Measurements from ENCODE around the gene LGR4. TPM values are rescaled to one million over a fixed set of nuclear protein-coding genes. Genes with fewer than 3 reads are reported as not detected.

The LGR4 gene
- total RNA-seq, 4 donors from 2014 or later, result 28.7 to 165 (median 120) TPM

DNA sequence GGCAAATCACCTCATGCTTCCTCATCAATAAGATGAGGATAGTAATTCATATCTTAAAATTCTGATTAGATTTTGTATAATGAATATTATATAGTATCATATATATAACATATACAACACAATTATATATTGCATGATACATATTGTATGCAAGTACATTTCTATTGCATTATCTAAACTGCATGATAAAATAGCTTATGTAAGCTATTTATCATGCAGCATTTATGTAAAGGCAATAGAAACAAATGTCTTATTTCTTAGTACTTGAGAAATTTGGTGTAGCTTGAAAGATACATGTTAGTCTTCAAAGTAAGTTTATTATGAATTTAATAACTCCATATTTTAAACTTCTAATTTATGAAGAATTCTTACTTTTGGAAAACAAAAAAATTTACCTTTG, 28.5 kb upstream of the LGR4 start:
- Histone ChIP-seq H3K9me3 (no peaks in the 10 kb centered on the region), H3K4me3 (no peak overlapping the region), H3K36me3 (peaks cover 0 to 37% (median 13%) of the 10 kb centered on the region in 4 donors), H3K27me3 (no peaks in the 10 kb centered on the region), H3K4me1 (peaks cover 10 to 60% (median 19%) of the 10 kb centered on the region in 4 donors), H3K27ac (no peak overlapping the region)
- in situ Hi-C loops (cut with MboI; ENCODE audit: low pct_ligation_motif_present in 1 of 4, low pct_unique_long_range_greater_than_20kb in 1 of 4, low sequenced_read_pairs in 3 of 4), result no loop called here
- DNase-seq, result no peak
- intact Hi-C loops (cut with DNase I; ENCODE audit: low total_unique reads), result no loop called here
- TF ChIP-seq EP300 (IDR thresholded peaks at IDR 0.05; ENCODE audit: low read depth) (no peak), POLR2AphosphoS5 (IDR thresholded peaks at IDR 0.05) (no peak), POLR2A (IDR thresholded peaks at IDR 0.05) (no peak)
- TF ChIP-seq, protein P1, sequence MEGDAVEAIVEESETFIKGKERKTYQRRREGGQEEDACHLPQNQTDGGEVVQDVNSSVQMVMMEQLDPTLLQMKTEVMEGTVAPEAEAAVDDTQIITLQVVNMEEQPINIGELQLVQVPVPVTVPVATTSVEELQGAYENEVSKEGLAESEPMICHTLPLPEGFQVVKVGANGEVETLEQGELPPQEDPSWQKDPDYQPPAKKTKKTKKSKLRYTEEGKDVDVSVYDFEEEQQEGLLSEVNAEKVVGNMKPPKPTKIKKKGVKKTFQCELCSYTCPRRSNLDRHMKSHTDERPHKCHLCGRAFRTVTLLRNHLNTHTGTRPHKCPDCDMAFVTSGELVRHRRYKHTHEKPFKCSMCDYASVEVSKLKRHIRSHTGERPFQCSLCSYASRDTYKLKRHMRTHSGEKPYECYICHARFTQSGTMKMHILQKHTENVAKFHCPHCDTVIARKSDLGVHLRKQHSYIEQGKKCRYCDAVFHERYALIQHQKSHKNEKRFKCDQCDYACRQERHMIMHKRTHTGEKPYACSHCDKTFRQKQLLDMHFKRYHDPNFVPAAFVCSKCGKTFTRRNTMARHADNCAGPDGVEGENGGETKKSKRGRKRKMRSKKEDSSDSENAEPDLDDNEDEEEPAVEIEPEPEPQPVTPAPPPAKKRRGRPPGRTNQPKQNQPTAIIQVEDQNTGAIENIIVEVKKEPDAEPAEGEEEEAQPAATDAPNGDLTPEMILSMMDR (IDR thresholded peaks at IDR 0.05), result no peak

DNA sequence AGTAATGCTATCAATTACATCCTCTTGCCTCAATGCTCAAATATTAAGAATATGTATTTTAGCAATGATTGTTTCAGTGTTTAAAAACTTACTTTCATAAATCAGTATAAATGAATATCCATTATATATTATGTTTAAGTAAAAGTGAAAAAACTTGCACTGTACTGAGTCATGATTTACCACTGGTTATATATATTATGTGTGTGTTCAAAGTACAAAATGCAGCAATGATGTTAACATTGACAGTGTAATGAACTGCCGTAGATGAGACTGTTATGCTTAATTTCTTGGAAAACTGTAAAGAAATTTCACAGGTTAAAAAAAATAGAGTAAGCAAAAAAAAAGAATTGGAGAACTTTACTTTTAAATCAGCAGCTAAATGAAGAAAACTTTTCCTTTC, 25.3 kb upstream of the LGR4 start:
- intact Hi-C loops (cut with DNase I; ENCODE audit: low total_unique reads) (no loop called here), in situ Hi-C loops (cut with MboI; ENCODE audit: low pct_ligation_motif_present in 1 of 4, low pct_unique_long_range_greater_than_20kb in 1 of 4, low sequenced_read_pairs in 3 of 4) (loop anchor here in 2 of 4 donors (25.0 kb wide), 1 partner anchor 1211 kb away; no protein-coding TSS in a partner anchor)
- DNase-seq, result no peak

DNA sequence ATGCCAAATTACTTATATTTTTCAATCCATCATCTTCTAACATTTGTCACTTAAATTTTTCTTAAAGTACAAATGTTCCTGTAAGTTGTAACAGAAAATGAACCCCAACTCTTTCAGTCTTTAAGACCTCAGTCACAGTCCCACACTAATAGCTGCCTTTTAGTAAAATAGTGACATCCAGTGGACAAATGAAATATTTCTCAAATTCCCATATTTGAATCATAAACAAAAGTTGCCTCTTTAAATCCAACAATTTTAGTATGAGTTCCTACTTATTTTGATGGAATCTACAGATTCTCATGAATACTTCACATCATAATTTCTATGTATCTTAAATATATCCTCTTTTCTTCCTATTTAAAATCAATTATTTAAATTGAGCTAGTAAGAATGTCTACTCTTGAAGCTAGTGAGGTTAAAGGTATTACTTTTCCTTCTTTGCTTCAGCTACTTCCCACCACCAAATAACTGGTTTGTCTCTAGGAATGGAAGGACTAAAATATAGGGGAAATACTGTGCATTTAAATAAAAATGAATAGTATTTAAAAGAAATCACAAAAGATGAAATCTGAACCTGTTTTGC, 24.8 kb upstream of the LGR4 start:
- TF ChIP-seq, protein P1 (IDR thresholded peaks at IDR 0.05), result peak; percentile 29 to 37 (median 32)
- TF ChIP-seq EP300 (IDR thresholded peaks at IDR 0.05; ENCODE audit: low read depth), result no peak
- TF ChIP-seq POLR2AphosphoS5 (IDR thresholded peaks at IDR 0.05), result no peak
- Histone ChIP-seq H3K4me1 (peaks cover 0 to 41% (median 4%) of the 10 kb centered on the region in 4 donors), H3K27me3 (no peaks in the 10 kb centered on the region), H3K36me3 (peaks cover 0 to 52% (median 19%) of the 10 kb centered on the region in 4 donors), H3K4me3 (no peak overlapping the region), H3K9me3 (no peaks in the 10 kb centered on the region), H3K27ac (peak overlapping the region in 1 of 4 donors; percentile 12)
- no peak for DNase-seq
- in situ Hi-C loops (cut with MboI; ENCODE audit: low pct_ligation_motif_present in 1 of 4, low pct_unique_long_range_greater_than_20kb in 1 of 4, low sequenced_read_pairs in 3 of 4) (loop anchor here in 2 of 4 donors (25.0 kb wide), 1 partner anchor 1210 kb away; no protein-coding TSS in a partner anchor), intact Hi-C loops (cut with DNase I; ENCODE audit: low total_unique reads) (no loop called here)

More for the DNA sequence above, 25.3 kb upstream of the LGR4 start:
- Histone ChIP-seq H3K27ac (no peak overlapping the region), H3K4me1 (peaks cover 0 to 46% (median 4%) of the 10 kb centered on the region in 4 donors), H3K9me3 (no peaks in the 10 kb centered on the region), H3K4me3 (no peak overlapping the region), H3K27me3 (no peaks in the 10 kb centered on the region), H3K36me3 (peaks cover 0 to 47% (median 16%) of the 10 kb centered on the region in 4 donors)
- WGBS, 2 donors (ENCODE audit: low coverage in 1 of 2), result 62 to 65% methylated on average over 1 of the region's 1 CpG
- TF ChIP-seq, protein P1 (IDR thresholded peaks at IDR 0.05), result no peak
- TF ChIP-seq POLR2AphosphoS5 (IDR thresholded peaks at IDR 0.05), result no peak
- TF ChIP-seq EP300 (IDR thresholded peaks at IDR 0.05; ENCODE audit: low read depth), result no peak
- no peak for TF ChIP-seq POLR2A (IDR thresholded peaks at IDR 0.05)

DNA sequence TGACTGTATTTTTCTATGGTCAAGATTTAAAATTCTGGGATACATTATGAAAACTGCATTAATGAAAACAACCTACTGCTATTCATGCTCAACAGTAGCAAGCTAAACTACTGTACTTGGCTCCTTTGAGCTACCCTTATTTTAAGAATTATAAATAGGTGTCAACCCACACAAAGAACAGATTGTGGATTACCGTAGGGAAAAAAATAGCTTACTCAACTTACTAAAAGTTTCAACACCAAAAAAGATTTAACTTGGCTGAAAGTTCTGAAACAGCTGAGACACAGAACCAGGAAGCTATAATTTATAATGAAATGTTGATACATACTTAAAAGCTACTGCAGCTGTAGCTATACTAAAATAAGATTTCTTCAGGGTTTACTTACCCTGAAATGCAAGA, 23.9 kb upstream of the LGR4 start:
- Histone ChIP-seq H3K36me3 (peaks cover 0 to 57% (median 22%) of the 10 kb centered on the region in 4 donors), H3K4me1 (peaks cover 0 to 38% (median 4%) of the 10 kb centered on the region in 4 donors), H3K9me3 (no peaks in the 10 kb centered on the region), H3K4me3 (no peak overlapping the region), H3K27me3 (no peaks in the 10 kb centered on the region), H3K27ac (peak overlapping the region in 2 of 4 donors; percentile 23 to 27)
- WGBS, 2 donors (ENCODE audit: low coverage in 1 of 2), result 53 to 55% methylated on average over 1 of the region's 1 CpG
- DNase-seq, result no peak
- TF ChIP-seq EP300 (IDR thresholded peaks at IDR 0.05; ENCODE audit: low read depth), result no peak
- TF ChIP-seq, protein P1 (IDR thresholded peaks at IDR 0.05), result no peak
- no peak for TF ChIP-seq POLR2A (IDR thresholded peaks at IDR 0.05)
- peak in 1 of 3 donors; percentile 35 for TF ChIP-seq POLR2AphosphoS5 (IDR thresholded peaks at IDR 0.05)
- in situ Hi-C loops (cut with MboI; ENCODE audit: low pct_ligation_motif_present in 1 of 4, low pct_unique_long_range_greater_than_20kb in 1 of 4, low sequenced_read_pairs in 3 of 4) (loop anchor here in 2 of 4 donors (25.0 kb wide), 1 partner anchor 1209 kb away; no protein-coding TSS in a partner anchor), intact Hi-C loops (cut with DNase I; ENCODE audit: low total_unique reads) (no loop called here)
